HUES64 (cell line): ENCODE data around the gene PANK1.

Experiments used
- H3K27ac ChIP-seq: 2 replicates; pipeline ENCODE4 v1.7.0; 2013; ENCODE audit warnings: low read depth, low read length, inconsistent platforms
- H3K27me3 ChIP-seq: 2 replicates; pipeline ENCODE4 v1.6.1; 2013; ENCODE audit warnings: mild to moderate bottlenecking, low read length; ENCODE audit not compliant: insufficient read depth
- H3K36me3 ChIP-seq: 2 replicates; pipeline ENCODE4 v1.6.1; 2013; ENCODE audit warnings: mild to moderate bottlenecking, low read length; ENCODE audit not compliant: insufficient read depth
- H3K4me1 ChIP-seq: 2 replicates; pipeline ENCODE4 v1.6.1; 2013; ENCODE audit warnings: mild to moderate bottlenecking, low read length, moderate library complexity; ENCODE audit not compliant: insufficient read depth
- H3K4me3 ChIP-seq: 2 replicates; pipeline ENCODE4 v1.5.1; 2013; ENCODE audit warnings: mild to moderate bottlenecking, low read length, moderate library complexity
- H3K9ac ChIP-seq: 2 replicates; pipeline ENCODE4 v1.6.1; 2013; ENCODE audit warnings: mild to moderate bottlenecking, low read depth, low read length
- H3K9me3 ChIP-seq: 2 replicates; pipeline ENCODE4 v1.6.1; 2013; ENCODE audit warnings: low read depth, low read length; ENCODE audit not compliant: insufficient read depth
- WGBS: fragments of 150-250, 120-280 bp; methylation state at CpG from one replicate; pipeline ENCODE4 v1.1.7; 2013; ENCODE audit warnings: missing lambda C conversion rate; 5-methylcytosine and 5-hydroxymethylcytosine counted together

Gene PANK1

DNA sequence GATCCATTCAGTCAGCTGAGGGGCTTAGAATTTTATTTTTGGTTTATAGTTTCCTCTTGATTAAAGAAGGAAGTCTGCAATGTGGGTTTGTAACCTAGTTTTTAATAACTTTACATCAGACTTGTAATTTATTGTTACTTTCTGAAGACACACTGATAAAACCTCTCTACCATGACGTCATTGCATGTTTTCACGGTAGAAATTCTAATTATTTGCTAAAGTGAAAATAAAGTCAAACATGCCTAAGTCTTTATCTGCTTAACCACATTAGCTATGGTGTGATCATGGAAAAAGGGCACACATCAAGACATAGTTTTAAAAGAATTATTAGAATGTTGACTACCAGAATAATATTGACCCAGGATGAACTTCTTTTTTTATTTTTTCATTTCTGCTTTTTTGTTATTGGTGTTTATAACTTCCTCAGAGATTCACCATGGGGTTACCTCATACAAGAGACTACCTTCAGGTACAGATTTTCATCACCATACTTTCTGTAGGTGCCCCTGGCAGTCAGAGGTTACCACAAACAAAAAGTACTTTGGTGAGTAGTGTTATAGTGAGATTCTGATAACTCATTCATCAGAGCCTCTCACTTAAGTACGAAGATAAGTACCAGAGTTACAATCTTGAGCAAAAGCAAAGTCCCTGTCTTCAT is 7.0 kb upstream of the PANK1 start:
- no peaks in the 10 kb centered on the region for H3K27me3 ChIP-seq
- H3K4me3 ChIP-seq: no peak overlapping the region
- H3K27ac ChIP-seq: no peak overlapping the region
- H3K36me3 ChIP-seq: no peaks in the 10 kb centered on the region
- H3K9me3 ChIP-seq: peaks cover 11% of the 10 kb centered on the region; the same call in 1 of the 2 replicates
- no peak overlapping the region for H3K9ac ChIP-seq
- 98% methylated on average over 3 of the region's 3 CpGs for WGBS
- no peaks in the 10 kb centered on the region; the same call in 1 of the 2 replicates for H3K4me1 ChIP-seq

DNA sequence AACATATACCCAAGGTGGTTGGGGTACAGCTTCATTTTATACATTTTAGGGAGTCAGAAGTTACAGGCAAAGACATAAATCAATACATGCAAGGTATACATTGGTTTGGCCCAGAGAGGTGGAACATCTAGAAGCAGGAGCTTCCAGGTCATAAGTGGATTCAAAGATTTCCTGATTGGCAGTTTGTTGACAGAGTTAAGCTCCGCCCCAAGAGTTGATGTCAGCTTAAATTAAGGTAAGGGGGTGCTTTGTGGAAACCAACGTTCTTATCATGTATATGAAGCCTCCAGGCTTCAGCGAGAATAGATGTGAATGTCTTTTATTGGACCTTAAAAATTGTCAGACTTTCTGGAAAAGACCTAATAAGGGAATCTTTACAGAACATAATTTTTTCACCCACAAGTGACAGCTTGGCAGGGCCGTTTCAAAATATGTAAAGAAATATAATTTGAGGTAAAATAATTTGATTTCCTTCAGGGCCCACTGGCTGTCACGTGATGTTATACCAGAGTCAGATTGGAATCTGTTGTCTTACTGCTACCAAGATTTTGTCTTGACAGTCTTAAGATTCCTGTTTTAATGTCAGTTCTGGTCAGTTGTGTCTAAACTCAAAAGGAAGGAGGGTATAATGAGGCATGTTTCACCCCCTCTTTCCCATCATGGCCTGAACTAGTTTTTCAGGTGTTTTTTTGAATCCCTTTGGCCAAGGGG is 6.3 kb upstream of the PANK1 start:
- H3K36me3 ChIP-seq: no peaks in the 10 kb centered on the region
- no peak overlapping the region for H3K4me3 ChIP-seq
- no peak overlapping the region for H3K9ac ChIP-seq
- peaks cover 10% of the 10 kb centered on the region; the same call in 1 of the 2 replicates for H3K9me3 ChIP-seq
- H3K27ac ChIP-seq: no peak overlapping the region
- H3K4me1 ChIP-seq: peaks cover 5% of the 10 kb centered on the region
- WGBS: 66% methylated on average over 5 of the region's 5 CpGs
- H3K27me3 ChIP-seq: no peaks in the 10 kb centered on the region

DNA sequence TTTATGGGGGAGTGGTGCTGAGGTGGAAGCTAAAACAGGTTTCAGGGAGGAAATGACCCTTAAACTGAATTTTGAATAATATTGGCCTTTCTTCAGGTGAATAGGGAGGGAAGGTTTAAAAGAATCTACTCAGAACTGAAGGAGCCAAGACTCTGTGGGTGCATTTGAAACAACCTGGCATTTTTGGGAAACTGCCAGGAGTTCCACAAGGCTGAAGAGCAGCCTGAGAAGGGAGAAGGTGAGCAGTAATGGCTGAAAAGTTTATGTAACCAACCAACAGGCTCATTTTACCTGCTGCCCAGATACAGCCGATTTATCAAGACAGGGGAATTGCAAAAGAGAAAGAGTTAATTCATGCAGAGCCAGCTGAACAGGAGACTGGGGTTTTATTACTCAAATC is 4.0 kb upstream of the PANK1 start:
- WGBS: 94% methylated on average over 1 of the region's 1 CpG
- Histone ChIP-seq H3K4me3 (no peak overlapping the region), H3K4me1 (peaks cover 15% of the 10 kb centered on the region), H3K27ac (no peak overlapping the region), H3K27me3 (no peaks in the 10 kb centered on the region), H3K9ac (no peak overlapping the region), H3K36me3 (no peaks in the 10 kb centered on the region), H3K9me3 (no peaks in the 10 kb centered on the region)

DNA sequence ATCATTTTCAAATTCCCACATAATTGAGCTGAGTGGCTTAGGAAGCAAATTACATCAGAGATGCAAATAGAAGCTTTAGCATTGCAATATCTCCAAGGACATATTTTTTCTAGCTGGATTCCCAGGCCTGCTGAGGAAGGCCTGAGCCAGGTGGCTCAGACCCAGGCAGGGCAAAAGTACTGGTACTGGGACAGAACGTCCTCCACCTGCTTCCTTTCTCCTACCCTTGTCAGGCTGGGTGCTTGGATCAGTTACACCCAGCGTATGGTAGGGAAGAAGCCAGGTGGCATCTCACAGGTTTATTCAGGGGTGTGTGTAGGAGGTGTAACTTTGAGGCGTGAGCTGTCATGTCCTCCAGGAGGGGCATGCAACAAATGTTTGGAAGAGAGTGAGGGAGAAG is 3.0 kb upstream of the PANK1 start:
- Histone ChIP-seq H3K4me1 (peaks cover 17% of the 10 kb centered on the region), H3K9me3 (no peaks in the 10 kb centered on the region), H3K4me3 (no peak overlapping the region), H3K27me3 (no peaks in the 10 kb centered on the region), H3K9ac (no peak overlapping the region), H3K27ac (no peak overlapping the region), H3K36me3 (no peaks in the 10 kb centered on the region)
- 86% methylated on average over 3 of the region's 3 CpGs for WGBS

DNA sequence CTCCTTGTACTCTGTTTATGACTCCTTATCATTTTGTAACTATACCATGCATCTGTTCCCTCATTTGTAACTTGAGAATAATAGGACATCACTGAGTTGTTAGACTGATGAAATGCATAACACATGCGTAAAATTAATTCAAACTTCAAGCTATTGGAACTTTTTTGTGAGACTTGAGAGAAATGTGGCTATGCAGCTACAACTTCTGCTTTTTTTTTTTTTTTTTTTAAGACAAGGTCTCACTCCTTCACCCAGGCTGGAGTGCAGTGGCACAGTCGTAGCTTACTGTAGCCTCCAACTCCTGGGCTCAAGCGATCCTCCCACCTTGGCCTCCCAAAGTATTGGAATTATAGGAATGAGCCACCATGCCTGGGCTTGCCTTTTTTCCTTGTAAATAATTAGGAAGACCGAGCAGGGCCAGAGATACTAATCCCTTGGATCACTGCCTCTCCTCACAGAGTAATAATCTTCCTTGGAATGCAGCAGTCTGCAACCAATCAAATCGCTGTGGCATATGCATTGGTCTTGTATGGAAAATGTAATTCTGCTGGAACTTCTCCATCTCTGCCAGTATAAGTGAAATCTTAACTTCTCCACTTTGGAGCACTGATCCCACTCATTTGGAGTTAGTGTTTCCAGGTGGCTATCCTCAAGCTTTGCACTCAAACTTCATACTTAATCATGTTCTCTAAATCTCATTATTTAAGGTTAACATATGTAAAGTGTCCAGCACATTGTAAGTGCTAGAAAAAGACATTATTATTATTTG is 2.0 kb upstream of the PANK1 start:
- Histone ChIP-seq H3K9me3 (no peaks in the 10 kb centered on the region), H3K4me1 (peaks cover 26% of the 10 kb centered on the region), H3K9ac (no peak overlapping the region), H3K4me3 (no peak overlapping the region), H3K36me3 (no peaks in the 10 kb centered on the region), H3K27me3 (no peaks in the 10 kb centered on the region), H3K27ac (no peak overlapping the region)
- 94% methylated on average over 5 of the region's 5 CpGs for WGBS

DNA sequence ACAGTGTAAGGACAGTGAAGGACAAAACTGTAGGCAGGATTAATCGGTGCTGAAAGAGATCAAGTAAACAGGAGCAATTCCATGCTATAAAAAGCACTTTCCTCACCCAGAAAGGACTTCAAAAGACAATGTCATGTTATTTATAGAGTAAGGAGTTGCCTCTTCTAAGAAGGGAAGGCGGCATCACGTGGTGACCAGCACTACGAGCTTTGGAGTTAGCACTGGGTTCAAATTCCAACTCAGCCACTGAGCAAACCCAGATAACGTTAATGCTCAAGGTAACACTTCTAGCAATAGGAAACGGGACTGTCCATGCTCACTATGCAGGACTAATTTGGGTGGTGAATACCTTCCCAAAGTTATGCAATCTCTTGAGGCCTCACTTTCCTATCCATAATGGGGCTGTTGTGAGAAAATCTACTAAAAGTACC is 715 bp upstream of the PANK1 start:
- Histone ChIP-seq H3K27me3 (no peaks in the 10 kb centered on the region), H3K27ac (peak overlapping the region; percentile 89; the same call in 1 of the 2 replicates), H3K9ac (peak overlapping the region; percentile 95), H3K9me3 (no peaks in the 10 kb centered on the region), H3K4me3 (peak overlapping the region; percentile 76), H3K4me1 (peaks cover 26% of the 10 kb centered on the region), H3K36me3 (no peaks in the 10 kb centered on the region)
- WGBS: 51% methylated on average over 6 of the region's 6 CpGs

DNA sequence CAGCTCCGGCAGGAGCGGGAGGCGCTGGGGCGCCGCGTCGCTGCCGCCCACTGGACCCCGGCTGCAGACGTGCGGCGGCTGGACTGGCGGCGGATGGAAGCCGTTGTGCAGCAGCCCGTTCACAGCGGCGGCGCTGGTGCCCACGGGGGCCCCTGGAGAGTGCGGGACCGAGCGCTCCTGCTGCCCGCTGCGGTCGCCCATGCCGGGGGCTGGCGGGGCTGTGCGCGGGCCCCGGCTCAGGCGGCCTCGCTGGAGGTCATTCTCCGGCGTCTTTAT is 413 bp downstream of the PANK1 start:
- Histone ChIP-seq H3K27ac (peak overlapping the region; percentile 89), H3K9me3 (no peaks in the 10 kb centered on the region), H3K36me3 (no peaks in the 10 kb centered on the region), H3K4me3 (peak overlapping the region; percentile 76), H3K4me1 (peaks cover 26% of the 10 kb centered on the region), H3K27me3 (no peaks in the 10 kb centered on the region), H3K9ac (peak overlapping the region; percentile 95)
- WGBS: under 1% methylated on average over 35 of the region's 35 CpGs

DNA sequence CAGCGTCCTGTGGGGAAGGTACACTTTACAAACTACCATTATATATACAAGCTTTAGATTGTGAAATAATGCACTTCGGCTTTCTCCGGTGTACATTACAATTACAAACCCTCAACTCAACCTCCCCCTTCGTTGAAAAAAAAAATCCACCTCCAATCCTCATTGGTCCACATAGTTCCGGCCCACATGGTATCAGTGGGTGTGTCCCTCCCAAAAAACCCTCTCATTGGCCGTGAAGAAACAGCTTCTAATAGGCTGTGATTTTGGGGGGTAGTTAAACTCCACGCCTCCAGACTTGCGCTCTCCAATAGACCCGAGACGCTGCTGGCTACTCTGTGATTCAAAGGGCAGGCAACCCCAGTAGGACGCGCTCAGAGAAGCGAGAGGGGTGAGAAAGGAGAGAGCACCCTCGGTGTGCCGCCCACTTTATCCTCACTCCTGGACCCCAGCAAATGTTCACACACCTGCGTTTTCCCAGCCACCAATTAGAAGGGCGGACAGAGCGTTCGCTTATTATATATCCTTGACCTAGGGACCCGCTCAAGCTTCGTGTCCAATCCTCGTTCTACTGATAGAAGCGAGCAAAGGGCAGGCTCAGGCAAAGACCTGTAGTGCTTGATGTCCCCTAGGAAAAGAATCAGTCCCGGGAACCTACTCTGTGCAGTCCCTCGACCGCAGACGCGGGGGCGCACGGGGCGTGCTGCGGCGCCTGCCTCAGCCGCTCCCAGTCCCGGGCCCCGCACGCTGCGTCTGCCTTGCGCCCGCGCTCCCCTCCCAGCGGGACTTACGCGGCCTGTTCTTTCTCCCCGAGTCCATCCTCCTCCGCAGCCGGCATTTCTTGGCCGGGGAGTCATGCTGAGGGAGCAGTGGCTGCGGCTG is 991 bp downstream of the PANK1 start:
- H3K4me3 ChIP-seq: peak overlapping the region; percentile 76
- H3K27ac ChIP-seq: peak overlapping the region; percentile 89
- H3K9me3 ChIP-seq: no peaks in the 10 kb centered on the region
- H3K9ac ChIP-seq: peak overlapping the region; percentile 95
- peaks cover 26% of the 10 kb centered on the region for H3K4me1 ChIP-seq
- H3K36me3 ChIP-seq: no peaks in the 10 kb centered on the region
- no peaks in the 10 kb centered on the region for H3K27me3 ChIP-seq
- WGBS: under 1% methylated on average over 49 of the region's 49 CpGs

DNA sequence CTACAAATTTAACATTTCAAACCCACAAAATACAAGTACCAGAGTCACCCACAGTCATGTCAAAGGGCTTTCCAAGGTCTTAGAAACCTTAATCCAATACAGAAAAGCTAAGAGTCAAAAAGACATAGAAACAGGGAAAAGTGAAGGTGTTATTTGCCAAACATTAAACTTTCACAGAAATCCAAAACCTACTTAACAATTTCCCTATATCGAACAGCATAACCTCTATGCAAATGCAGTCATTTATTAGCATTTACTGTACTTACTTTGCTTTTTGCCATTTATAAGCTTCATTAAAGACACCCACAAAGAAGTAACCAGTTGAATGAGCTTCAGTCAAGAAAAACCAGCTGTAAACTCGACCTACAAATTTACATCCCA is 1.6 kb downstream of the PANK1 start:
- Histone ChIP-seq H3K9ac (peak overlapping the region; percentile 64), H3K4me3 (peak overlapping the region; percentile 76), H3K36me3 (peaks cover 2% of the 10 kb centered on the region; the same call in 1 of the 2 replicates), H3K9me3 (no peaks in the 10 kb centered on the region), H3K27me3 (no peaks in the 10 kb centered on the region), H3K27ac (no peak overlapping the region), H3K4me1 (peaks cover 26% of the 10 kb centered on the region)
- 3% methylated on average over 2 of the region's 2 CpGs for WGBS

DNA sequence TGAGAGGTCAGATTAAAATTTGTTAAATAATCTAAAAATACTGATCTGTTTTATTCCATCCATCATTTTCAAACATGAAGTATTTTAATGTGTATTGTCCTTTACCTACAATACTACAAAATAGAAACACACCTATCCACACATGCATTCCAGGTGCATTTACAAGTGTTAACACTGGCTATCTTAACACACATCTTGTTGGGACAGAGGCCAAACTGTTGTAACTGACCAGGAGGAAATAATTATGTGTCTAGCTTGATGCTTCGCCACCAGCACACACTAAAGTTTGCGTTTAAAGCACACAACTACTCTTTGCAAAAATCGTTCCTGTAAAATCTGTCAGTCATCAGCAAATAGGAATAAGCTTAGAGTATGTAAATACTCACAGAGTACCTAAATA is 2.8 kb downstream of the PANK1 start:
- H3K27me3 ChIP-seq: no peaks in the 10 kb centered on the region
- 90% methylated on average over 2 of the region's 3 CpGs for WGBS
- H3K4me1 ChIP-seq: peaks cover 26% of the 10 kb centered on the region
- H3K9me3 ChIP-seq: no peaks in the 10 kb centered on the region
- H3K36me3 ChIP-seq: peaks cover 12% of the 10 kb centered on the region
- no peak overlapping the region for H3K9ac ChIP-seq
- H3K4me3 ChIP-seq: peak overlapping the region; percentile 76
- H3K27ac ChIP-seq: no peak overlapping the region
